Activated T-helper 1 cell treated with anti-CD3 and anti-CD28 coated beads, Interleukin-12 subunit alpha, Interleukin-12 subunit beta, Interleukin-2, Interleukin-4 antibody, amounts not matched to agents 30 ng/mL and 10 ng/mL and 1 ng/mL, durations not matched to agents 14 hours and 24 hours and 36 hours (primary cell): ENCODE data around the gene ACOX3. TPM values are rescaled to one million over a fixed set of nuclear protein-coding genes. Genes with fewer than 3 reads are reported as not detected.
"Not testable (repeated sequence)": the region's sequence is repeated elsewhere in the genome, so short reads cannot be mapped to it uniquely, and the experiment has no call there.

ENCODE experiments used
- DNase-seq: peaks from one replicate; pipeline ENCODE4 v3.0.0; 2021; ENCODE audit warnings: low spot score
- H3K27ac Mint-ChIP-seq: one replicate; pipeline ENCODE4 v1.8.0; 2021; ENCODE audit warnings: mild to moderate bottlenecking, mixed read lengths
- H3K27me3 Mint-ChIP-seq: one replicate; pipeline ENCODE4 v1.8.0; 2022; ENCODE audit warnings: mild to moderate bottlenecking, moderate library complexity, mixed read lengths; ENCODE audit not compliant: insufficient read depth
- H3K36me3 Mint-ChIP-seq: one replicate; pipeline ENCODE4 v1.8.0; 2021; ENCODE audit warnings: low read depth, mixed read lengths
- H3K4me1 Mint-ChIP-seq: one replicate; pipeline ENCODE4 v1.8.0; 2021; ENCODE audit warnings: low read depth, mixed read lengths
- H3K4me3 Mint-ChIP-seq: one replicate; pipeline ENCODE4 v1.8.0; 2021; ENCODE audit warnings: mild to moderate bottlenecking, moderate library complexity, mixed read lengths
- H3K9me3 Mint-ChIP-seq: one replicate; pipeline ENCODE4 v1.8.0; 2021; ENCODE audit warnings: mixed read lengths
- intact Hi-C: fragments of 100-400 bp; cut with micrococcal nuclease; formaldehyde crosslinking; loops from one replicate; pipeline ENCODE4 v1.15.1; 2024
- total RNA-seq: library from RNA; stranded (reverse); gene quantifications from 2 replicates; pipeline ENCODE4 v1.2.3, GENCODE V29; 2022

Gene ACOX3
- total RNA-seq, 1 donor from 2014 or later, result 20.7 TPM

- H3K27ac Mint-ChIP-seq, result no peak overlapping the region
- no peaks in the 10 kb centered on the region for H3K27me3 Mint-ChIP-seq
- H3K4me1 Mint-ChIP-seq, result peaks cover 27% of the 10 kb centered on the region
- peaks cover 8% of the 10 kb centered on the region for H3K36me3 Mint-ChIP-seq
- DNase-seq, result no peak
- intact Hi-C loops, result no loop called here
- H3K4me3 Mint-ChIP-seq, result no peak overlapping the region
- H3K9me3 Mint-ChIP-seq, result no peaks in the 10 kb centered on the region
Measured at GRCh38 chr4:8417071-8417614, 23.4 kb downstream of the ACOX3 start.

- no peaks in the 10 kb centered on the region for H3K9me3 Mint-ChIP-seq
- no peaks in the 10 kb centered on the region for H3K27me3 Mint-ChIP-seq
- intact Hi-C loops, result no loop called here
- peak overlapping the region; percentile 88 for H3K27ac Mint-ChIP-seq
- peaks cover 31% of the 10 kb centered on the region for H3K4me1 Mint-ChIP-seq
- peak; percentile 10 for DNase-seq
- peaks cover 10% of the 10 kb centered on the region for H3K36me3 Mint-ChIP-seq
- H3K4me3 Mint-ChIP-seq, result peak overlapping the region; percentile 37
Measured at GRCh38 chr4:8414377-8414776, 26.1 kb downstream of the ACOX3 start.

DNA sequence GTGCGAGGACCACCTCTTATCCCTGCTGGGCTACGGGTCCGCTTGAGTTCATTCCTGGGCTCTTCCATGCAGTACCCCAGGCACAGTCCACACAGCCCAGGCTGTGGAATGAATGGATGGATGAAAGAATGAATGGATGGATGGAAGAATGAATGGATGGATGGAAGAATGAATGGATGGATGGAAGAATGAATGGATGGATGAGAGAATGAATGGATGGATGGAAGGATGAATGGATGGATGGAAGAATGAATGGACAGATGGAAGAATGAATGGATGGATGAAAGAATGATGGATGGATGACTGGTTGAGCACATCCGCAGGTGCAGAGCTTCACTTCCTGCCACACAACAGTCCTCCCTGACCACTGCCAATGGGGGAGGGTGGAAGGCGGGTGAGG, 28.2 kb downstream of the ACOX3 start:
- no peak for DNase-seq
- peaks cover 32% of the 10 kb centered on the region for H3K4me1 Mint-ChIP-seq
- H3K4me3 Mint-ChIP-seq, result no peak overlapping the region
- no peaks in the 10 kb centered on the region for H3K27me3 Mint-ChIP-seq
- H3K9me3 Mint-ChIP-seq, result no peaks in the 10 kb centered on the region
- intact Hi-C loops, result no loop called here
- peak overlapping the region; percentile 74 for H3K27ac Mint-ChIP-seq
- H3K36me3 Mint-ChIP-seq, result peaks cover 10% of the 10 kb centered on the region

DNA sequence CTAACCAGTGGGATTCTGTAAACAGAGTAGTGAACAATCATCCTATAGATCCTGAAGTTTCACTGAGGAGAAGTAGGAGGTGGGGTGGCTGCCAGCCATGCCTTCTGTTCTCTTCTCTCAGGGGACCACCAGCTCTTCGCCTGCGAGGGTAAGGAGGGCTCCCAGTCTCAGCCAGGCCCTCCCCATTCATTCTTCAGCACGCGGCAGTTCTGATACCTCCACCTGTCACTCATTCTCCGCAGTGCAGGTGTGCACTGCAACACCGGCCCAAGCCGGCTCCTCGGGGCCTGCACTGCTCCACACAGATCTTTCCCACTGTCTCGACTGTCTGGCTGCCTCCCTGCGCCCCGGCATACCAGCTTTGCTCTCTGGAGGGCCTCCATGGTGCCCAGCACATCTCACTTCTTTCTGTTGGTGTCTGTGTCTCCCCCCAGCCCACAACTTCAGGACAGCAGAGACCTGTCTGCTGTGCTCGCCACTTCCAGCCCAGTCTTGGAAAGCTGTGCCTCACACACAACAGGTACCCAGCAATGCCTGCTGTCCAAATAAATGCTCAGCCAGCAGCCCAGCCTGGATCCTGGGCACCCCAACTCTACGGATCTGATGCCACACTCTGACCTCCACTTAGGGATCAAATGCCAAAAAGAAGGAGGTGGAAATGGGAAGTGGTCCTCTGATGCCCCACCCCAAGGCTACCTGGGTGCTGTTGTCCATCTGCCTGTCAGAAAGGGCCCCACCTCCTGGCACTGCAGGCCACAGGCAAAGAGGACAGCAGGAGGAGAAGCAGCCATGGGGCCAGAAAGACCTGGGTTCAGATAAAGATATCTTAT, 29.0 kb downstream of the ACOX3 start:
- Mint-ChIP-seq H3K9me3 (no peaks in the 10 kb centered on the region), H3K27ac (no peak overlapping the region), H3K36me3 (peaks cover 12% of the 10 kb centered on the region), H3K4me1 (peaks cover 32% of the 10 kb centered on the region), H3K27me3 (no peaks in the 10 kb centered on the region), H3K4me3 (no peak overlapping the region)
- DNase-seq, result no peak
- intact Hi-C loops, result no loop called here

DNA sequence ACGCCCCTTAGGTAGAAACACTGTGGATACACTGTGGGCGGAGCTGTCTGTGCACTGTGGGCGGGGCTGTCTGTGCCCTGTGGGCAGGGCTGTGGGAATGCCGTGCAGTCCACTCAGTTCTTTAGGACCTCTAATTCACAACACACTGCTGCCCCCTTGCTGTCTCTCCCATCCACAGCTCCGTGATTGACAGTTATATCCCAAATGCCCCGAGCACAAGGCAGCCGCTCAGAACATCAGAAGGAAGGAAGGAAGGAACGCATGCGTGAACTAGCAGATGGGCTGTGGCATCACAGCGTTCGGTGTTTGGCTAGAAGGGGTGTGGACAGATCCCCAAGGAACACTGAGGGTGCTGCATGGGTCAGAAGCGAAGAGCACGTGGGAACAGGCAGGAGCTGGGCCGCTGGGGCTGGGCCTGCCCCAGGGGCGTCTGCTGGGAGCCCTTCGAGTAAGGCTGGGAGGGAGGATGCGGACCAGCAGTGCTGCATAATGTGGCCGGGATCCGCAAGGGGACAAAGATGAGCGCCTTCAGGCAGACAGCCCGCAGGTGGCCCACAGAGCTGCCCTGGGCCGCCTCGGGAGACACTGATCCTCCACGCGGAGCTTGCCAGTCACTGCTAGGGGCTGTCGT, 29.8 kb downstream of the ACOX3 start:
- intact Hi-C loops, result no loop called here
- H3K27me3 Mint-ChIP-seq, result no peaks in the 10 kb centered on the region
- H3K27ac Mint-ChIP-seq, result no peak overlapping the region
- no peak overlapping the region for H3K4me3 Mint-ChIP-seq
- no peaks in the 10 kb centered on the region for H3K9me3 Mint-ChIP-seq
- H3K4me1 Mint-ChIP-seq, result peaks cover 32% of the 10 kb centered on the region
- no peak for DNase-seq
- peaks cover 13% of the 10 kb centered on the region for H3K36me3 Mint-ChIP-seq

- H3K9me3 Mint-ChIP-seq, result no peaks in the 10 kb centered on the region
- DNase-seq, result no peak
- H3K36me3 Mint-ChIP-seq, result peaks cover 13% of the 10 kb centered on the region
- no peak overlapping the region for H3K27ac Mint-ChIP-seq
- H3K4me1 Mint-ChIP-seq, result peaks cover 32% of the 10 kb centered on the region
- no peaks in the 10 kb centered on the region for H3K27me3 Mint-ChIP-seq
- intact Hi-C loops, result no loop called here
- no peak overlapping the region for H3K4me3 Mint-ChIP-seq
Measured at GRCh38 chr4:8410066-8410625, 30.4 kb downstream of the ACOX3 start.

DNA sequence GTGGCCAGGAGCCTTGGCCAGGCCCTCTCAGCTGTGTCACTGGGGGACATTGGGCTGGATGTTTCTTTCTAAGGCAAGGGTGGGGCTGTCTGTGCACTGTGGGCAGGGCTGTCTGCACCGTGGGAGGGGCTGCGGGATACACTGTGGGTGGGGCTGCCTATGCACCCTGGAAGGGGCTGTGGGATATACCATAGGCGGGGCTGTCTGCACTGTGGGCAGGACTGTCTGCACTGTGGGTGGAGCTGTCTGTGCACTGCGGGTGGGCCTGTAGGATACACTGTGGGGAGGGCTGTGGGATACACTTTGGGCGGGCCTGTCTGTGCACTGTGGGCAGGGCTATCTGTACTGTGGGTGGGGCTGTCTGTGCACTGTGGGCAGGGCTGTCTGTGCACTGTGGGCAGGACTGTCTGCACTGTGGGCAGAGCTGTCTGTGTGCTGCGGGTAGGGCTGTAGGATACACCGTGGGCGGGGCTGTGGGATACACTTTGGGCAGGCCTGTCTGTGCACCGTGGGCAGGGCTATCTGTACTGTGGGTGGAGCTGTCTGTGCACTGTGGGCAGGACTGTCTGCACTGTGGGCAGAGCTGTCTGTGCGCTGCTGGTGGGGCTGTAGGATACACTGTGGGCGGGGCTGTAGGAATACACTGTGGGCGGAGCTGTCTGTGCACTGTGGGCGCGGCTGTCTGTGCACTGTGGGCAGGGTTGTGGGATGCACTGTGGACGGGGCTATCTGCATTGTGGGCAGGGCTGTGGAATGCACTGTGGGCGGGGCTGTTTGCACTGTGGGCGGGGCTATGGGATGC, 31.1 kb downstream of the ACOX3 start:
- H3K4me1 Mint-ChIP-seq, result peaks cover 26% of the 10 kb centered on the region
- no peaks in the 10 kb centered on the region for H3K27me3 Mint-ChIP-seq
- H3K9me3 Mint-ChIP-seq, result no peaks in the 10 kb centered on the region
- intact Hi-C loops, result no loop called here
- DNase-seq, result peak; percentile 51
- peaks cover 11% of the 10 kb centered on the region for H3K36me3 Mint-ChIP-seq
- peak overlapping the region; percentile 53 for H3K27ac Mint-ChIP-seq
- no peak overlapping the region for H3K4me3 Mint-ChIP-seq

DNA sequence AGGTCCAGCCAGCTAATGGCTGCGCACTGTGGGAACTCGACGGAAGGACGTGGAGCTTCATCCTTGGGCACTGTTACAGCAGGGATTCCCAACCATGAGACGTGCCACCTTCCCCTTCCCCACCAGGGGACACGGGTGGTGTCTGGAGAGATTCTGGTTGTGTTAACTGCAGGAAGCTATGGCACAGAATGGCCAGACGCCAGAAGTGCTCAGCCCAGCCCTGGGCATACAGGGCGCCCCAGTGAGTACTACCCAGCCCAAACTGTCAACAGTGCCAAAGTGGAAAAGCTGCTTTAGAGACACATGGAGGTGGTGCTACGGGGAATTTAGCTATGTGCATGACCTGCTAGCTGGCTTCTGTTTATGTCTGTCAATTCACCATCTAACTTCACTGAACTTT, 32.8 kb downstream of the ACOX3 start:
- Mint-ChIP-seq H3K9me3 (no peaks in the 10 kb centered on the region), H3K36me3 (peaks cover 5% of the 10 kb centered on the region), H3K4me1 (peaks cover 17% of the 10 kb centered on the region), H3K27me3 (no peaks in the 10 kb centered on the region), H3K4me3 (no peak overlapping the region), H3K27ac (no peak overlapping the region)
- DNase-seq, result no peak
- intact Hi-C loops, result no loop called here

GRCh38 chr4:8407316-8407715, 33.2 kb downstream of the ACOX3 start:
- intact Hi-C loops, result no loop called here
- H3K27ac Mint-ChIP-seq, result no peak overlapping the region
- no peak for DNase-seq
- peaks cover 17% of the 10 kb centered on the region for H3K4me1 Mint-ChIP-seq
- H3K4me3 Mint-ChIP-seq, result no peak overlapping the region
- H3K36me3 Mint-ChIP-seq, result peaks cover 5% of the 10 kb centered on the region
- no peaks in the 10 kb centered on the region for H3K9me3 Mint-ChIP-seq
- no peaks in the 10 kb centered on the region for H3K27me3 Mint-ChIP-seq

GRCh38 chr4:8406887-8407286, 33.6 kb downstream of the ACOX3 start:
- H3K36me3 Mint-ChIP-seq, H3K9me3 Mint-ChIP-seq, H3K27me3 Mint-ChIP-seq, DNase-seq, intact Hi-C loops, H3K4me3 Mint-ChIP-seq, H3K27ac Mint-ChIP-seq: not testable (repeated sequence)
- H3K4me1 Mint-ChIP-seq, result peaks cover 17% of the 10 kb centered on the region

- intact Hi-C loops, result no loop called here
- DNase-seq, result no peak
- Mint-ChIP-seq H3K4me3 (no peak overlapping the region), H3K9me3 (no peaks in the 10 kb centered on the region), H3K27me3 (no peaks in the 10 kb centered on the region), H3K27ac (no peak overlapping the region), H3K36me3 (peaks cover 3% of the 10 kb centered on the region), H3K4me1 (peaks cover 13% of the 10 kb centered on the region)
Measured at GRCh38 chr4:8405516-8405875, 35.0 kb downstream of the ACOX3 start.

DNA sequence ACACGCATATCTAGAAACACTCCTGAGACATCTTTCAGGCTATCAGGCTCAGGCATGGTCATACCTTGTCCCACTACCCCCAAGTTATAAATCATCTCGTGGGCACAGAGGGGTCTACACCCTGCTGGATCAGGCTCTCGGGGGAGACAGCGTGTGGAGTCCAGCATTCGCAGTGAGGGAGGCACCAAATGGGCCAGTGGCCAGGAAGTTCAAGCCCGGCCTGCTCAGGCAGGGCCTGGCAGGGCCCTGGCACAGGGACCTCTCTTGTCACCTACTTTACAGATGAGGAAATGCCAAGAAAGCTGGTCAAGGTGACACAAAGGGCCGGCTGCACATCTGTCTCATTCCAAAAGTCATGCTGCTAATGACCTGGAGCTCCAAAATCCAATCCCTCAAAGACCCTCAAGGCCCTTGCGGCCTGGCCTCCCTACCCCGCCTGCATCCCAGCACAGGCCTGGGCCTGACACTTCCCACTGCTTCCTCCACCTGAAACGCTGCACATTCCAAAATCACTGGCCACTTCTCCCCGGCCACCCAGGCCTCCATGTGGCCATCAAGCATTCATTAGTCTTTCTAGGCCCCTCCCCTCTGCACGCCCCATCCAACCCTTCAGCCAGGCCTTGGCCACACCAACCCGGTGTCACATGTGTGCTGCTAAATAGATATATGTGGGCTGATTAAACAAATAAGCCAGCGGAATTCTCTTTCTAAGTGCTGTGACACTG, 35.6 kb downstream of the ACOX3 start:
- H3K4me1 Mint-ChIP-seq, result peaks cover 9% of the 10 kb centered on the region
- H3K36me3 Mint-ChIP-seq, result peaks cover 3% of the 10 kb centered on the region
- H3K27me3 Mint-ChIP-seq, result no peaks in the 10 kb centered on the region
- intact Hi-C loops, result no loop called here
- no peak overlapping the region for H3K4me3 Mint-ChIP-seq
- H3K27ac Mint-ChIP-seq, result no peak overlapping the region
- no peaks in the 10 kb centered on the region for H3K9me3 Mint-ChIP-seq
- DNase-seq, result no peak
